NCI-H446 treated with DMSO at 0.1 percent for 48 hours (cell line): ENCODE results near the gene ST6GALNAC3.

Experiments
- DNase-seq: peaks from one replicate; lab custom pipeline; 2025; lab: John Stamatoyannopoulos, UW

ST6GALNAC3 gene

GRCh38 chr1:76288758-76289483, 214.4 kb downstream of the ST6GALNAC3 start:
- DNase-seq = no peak

GRCh38 chr1:76289692-76290091, 215.1 kb downstream of the ST6GALNAC3 start:
- no peak for DNase-seq

- no peak for DNase-seq
Measured at GRCh38 chr1:76290271-76290670, 215.7 kb downstream of the ST6GALNAC3 start.

- no peak for DNase-seq
Measured at GRCh38 chr1:76291191-76291590, 216.6 kb downstream of the ST6GALNAC3 start.

DNA sequence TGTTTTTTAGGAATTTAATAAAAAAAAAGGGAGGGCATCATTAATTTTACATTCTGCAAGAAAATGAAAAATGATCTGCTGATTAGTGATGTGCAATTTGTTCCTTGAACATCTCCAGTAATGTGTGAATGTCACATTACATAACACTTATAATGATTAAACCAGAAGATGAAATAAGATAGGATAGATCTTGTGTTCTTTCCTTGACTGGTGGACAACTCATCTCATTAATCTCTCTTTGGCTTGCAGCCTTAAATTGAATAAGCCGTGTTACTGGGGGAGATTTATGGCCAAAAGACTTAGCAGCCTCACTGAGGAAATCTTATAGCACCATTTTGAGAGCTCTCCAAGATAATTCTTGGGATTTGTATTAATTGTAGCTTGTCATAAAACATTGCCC, 217.2 kb downstream of the ST6GALNAC3 start:
- no peak for DNase-seq

- no peak for DNase-seq
Measured at GRCh38 chr1:76292418-76293184, 218.1 kb downstream of the ST6GALNAC3 start.

DNA sequence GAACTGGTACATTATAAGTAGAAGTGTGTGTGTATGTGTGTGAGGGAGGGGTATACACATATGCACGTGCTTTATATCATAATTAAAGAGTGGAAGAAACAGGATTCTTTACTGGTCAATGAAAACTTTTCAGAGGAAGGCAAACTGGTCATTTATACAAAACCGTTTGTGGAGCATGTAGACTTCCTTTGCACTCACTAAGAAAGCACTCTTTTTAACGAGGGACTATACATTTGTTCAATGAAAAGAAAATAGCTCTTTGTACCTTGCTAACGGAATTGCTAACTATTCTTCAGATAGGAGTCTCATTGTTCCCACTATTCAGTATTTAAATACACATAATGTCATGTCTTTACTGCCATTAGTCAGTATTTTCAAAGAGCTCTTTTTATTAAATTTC, 219.3 kb downstream of the ST6GALNAC3 start:
- DNase-seq = no peak

- DNase-seq = no peak
Measured at GRCh38 chr1:76294482-76295194, 220.1 kb downstream of the ST6GALNAC3 start.

DNA sequence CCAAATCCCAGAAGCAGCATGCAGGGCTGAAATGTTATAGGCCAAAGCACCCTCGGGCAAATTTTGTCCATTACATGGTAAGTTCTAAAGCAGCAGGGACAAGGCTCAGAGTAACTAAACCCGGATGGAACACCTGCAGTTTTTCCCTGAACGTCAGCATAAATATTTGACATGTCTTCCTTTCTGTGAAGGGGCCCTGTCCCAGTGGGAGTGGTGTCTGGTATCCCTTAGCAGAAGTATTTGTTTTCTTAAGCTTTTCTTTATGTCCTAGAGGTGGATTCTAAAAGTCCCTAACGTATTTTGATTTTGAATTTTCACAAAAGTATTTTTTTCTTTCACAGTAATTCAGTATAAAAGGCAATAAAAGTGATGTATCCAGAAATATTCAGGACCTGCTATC, 223.9 kb downstream of the ST6GALNAC3 start:
- DNase-seq = no peak

DNA sequence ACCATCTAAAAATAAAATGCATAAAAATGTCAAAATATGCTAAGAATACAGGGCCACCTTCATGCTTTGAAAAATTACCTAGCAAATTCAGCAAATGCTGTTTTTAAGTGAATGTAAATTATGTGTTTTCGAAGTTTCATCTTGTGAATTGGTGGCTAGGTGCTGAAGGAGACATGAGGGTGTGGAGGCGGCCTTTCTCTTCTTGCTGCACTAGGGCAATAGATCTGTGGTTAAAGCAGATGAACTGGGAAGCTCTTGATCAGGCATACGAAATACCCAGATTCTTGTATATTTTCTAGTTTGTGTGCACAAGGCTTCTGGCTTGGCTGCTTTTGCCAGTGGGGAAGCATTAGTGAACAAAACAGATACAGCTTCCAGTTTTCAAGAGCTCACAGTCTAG, 224.5 kb downstream of the ST6GALNAC3 start:
- DNase-seq = no peak

- DNase-seq = no peak
Measured at GRCh38 chr1:76300556-76300955, 226.0 kb downstream of the ST6GALNAC3 start.

GRCh38 chr1:76302711-76303339, 228.3 kb downstream of the ST6GALNAC3 start:
- DNase-seq = no peak

- no peak for DNase-seq
Measured at GRCh38 chr1:76303340-76303717, 228.8 kb downstream of the ST6GALNAC3 start.

- no peak for DNase-seq
Measured at GRCh38 chr1:76313304-76313703, 238.8 kb downstream of the ST6GALNAC3 start.

- DNase-seq = no peak
Measured at GRCh38 chr1:76314730-76315129, 240.2 kb downstream of the ST6GALNAC3 start.

DNA sequence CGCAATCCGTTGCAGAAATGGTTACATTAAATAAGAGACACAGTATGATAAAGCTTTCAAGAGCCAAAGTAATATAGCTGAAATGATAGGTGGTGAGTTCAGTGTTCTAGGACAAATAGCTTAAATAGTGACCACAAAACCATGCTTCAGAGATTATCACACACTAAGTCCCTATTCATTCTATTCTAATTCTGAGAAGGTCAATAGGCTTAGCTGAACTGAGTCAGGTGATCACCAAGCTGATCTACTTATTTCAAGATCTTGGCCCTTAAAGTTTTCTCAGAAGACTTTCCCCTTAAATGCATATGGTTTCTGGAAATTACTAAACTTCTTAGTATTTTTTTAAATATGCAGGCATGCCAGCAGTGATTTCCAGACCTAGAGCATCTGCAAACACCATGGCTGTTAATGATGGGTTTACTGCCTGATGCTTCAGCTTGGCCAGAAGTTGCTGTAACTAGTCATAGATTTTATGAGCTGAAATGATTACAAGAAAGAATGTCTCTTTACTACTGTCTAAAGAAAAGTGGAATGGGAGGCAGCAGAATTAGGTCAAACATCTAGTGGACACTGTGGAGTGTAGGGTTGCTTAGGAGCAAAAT, 242.9 kb downstream of the ST6GALNAC3 start:
- no peak for DNase-seq

- peak; percentile 66 for DNase-seq
Measured at GRCh38 chr1:76330991-76331603, 256.6 kb downstream of the ST6GALNAC3 start.

DNA sequence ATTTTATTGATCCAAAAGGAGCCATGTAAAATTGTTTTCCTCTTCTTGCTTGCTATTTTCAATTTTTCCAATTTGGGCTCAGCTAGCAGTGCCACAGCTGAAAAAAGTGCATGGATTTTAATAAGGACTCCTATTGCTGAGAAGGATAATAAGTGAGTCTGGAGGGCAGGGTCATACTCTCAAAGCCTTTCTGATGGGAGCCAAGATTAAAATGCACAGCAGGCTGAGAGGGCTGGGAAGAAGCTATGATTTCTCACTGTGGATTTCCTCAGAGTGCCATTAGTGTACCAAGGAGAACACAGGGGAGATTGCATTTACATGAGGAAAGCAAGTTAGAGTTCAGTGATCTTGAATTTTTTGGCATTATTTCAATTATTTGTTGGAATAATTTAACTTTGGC, 261.3 kb downstream of the ST6GALNAC3 start:
- DNase-seq = no peak

- DNase-seq = peak; percentile 94
Measured at GRCh38 chr1:76336931-76337371, 262.4 kb downstream of the ST6GALNAC3 start.

GRCh38 chr1:76337542-76338219, 263.1 kb downstream of the ST6GALNAC3 start:
- no peak for DNase-seq

DNA sequence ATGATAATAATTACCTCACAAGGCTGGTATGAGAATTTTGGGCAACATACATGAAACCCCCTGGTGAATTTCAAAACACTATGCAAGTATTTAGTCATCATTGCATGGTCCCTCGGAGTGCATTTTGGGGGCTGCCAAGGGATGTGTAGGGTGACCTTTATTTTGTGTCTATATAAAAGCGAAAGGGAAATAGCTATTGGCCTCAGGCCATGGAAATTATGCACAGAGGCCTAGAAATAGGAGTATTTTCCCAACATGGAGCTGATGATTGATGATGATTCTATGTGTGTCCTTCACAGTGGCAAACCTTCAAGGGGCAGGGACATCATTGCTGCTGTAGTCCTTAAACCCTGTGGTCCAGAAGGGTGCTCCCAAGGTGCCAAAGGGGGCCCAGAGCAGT, 265.5 kb downstream of the ST6GALNAC3 start:
- DNase-seq = no peak
